Fibroblast of the conjunctiva (primary cell): ENCODE results near the gene HRAS.

Experiments used
- DNase-seq: peaks from one replicate; pipeline ENCODE4 v3.0.0-alpha.2; 2010; ENCODE audit warnings: low read depth

HRAS gene

DNA sequence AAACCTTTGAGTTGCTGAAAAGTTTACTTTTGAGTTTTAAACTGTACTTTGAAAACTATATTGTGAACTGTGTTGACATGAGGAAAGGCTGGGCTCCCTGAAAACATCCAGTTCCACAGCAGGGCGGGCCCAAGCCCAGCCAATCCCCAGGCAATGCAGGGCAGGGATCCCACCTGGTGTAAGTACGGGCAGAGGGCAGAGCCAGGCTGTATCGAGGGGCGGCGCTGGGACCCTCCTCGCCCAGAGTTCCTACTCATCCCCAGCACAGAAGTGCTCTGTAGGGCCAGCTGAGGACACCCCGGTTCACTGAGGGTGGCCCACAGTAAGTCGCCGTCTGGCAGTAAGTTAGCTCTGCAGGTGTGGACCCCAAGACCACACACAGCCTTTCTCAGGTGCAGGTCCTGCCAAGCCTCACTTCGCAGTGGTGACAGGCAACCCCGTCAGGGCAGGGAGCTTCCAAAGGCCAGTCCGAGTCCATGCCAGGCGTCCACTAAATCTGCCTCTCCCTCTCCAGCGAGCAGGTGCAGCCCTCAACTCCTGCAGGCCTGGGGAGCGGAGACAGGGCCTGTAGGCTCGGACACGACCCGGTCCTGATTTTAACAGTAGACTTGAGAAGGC, 31.7 kb upstream of the HRAS start:
- DNase-seq, result no peak

DNA sequence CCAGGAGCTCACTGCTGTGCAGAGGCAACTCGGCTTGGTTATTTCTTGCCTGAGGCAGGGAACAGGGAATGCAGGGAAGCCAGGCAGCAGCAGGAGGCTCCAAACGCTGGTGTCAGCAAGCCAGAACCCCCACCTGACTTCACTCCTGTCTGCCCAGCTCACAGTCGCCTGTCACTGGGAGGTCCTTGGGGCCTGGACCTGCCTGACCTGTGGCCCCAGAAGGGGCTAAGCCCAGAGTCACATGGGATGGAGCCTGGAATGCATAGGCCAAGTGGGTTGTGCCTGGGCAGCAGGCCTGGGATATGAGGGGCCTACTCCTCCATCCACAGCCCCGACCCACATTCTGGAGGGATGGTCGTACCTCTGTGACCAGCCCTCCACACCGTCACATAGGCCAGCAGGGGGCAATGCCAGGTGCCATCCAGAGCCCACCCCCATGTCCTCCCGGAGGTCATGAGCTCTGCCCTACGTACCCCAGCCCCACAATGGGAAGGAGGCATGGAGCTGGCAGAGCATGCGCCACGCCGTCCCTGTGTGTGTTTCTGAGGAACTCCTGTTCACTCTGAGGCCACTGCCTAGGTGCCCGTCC, 30.6 kb upstream of the HRAS start:
- DNase-seq, result no peak

DNA sequence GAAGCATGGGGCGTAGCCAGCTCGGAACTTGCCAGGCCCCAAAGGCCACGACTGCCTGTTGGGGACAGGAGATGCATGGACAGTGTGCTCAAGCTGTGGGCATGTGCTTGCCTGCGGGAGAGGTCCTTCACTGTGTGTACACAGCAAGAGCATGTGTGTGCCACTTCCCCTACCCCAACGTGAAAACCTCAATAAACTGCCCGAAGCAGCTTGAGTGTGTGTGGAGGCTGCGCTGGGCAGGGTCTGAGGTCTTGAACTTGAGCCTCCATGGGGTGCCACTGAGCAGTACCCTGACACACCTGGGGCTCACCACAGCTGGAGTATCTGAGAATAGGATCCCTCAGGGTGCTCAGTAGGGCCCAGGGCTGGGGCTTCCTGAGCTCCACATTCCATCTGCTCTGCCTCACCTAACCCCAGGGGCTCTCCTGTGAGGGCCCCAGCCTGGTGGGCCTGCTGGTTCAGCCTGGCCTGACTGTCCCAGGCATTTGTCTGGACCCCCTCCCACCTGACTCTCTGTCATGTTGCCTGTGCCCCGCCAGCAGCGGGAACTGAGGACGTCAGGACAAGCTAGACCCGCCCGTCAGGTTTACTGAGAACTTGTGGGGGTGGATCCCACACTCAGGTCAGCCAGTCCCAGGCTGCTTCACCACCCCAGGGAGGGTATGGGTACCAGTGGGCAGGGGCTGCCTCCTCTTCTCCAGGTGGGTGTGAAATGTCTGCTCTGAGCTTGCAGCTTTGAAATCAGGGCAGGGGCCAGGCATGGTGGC, 28.6 kb upstream of the HRAS start:
- no peak for DNase-seq

DNA sequence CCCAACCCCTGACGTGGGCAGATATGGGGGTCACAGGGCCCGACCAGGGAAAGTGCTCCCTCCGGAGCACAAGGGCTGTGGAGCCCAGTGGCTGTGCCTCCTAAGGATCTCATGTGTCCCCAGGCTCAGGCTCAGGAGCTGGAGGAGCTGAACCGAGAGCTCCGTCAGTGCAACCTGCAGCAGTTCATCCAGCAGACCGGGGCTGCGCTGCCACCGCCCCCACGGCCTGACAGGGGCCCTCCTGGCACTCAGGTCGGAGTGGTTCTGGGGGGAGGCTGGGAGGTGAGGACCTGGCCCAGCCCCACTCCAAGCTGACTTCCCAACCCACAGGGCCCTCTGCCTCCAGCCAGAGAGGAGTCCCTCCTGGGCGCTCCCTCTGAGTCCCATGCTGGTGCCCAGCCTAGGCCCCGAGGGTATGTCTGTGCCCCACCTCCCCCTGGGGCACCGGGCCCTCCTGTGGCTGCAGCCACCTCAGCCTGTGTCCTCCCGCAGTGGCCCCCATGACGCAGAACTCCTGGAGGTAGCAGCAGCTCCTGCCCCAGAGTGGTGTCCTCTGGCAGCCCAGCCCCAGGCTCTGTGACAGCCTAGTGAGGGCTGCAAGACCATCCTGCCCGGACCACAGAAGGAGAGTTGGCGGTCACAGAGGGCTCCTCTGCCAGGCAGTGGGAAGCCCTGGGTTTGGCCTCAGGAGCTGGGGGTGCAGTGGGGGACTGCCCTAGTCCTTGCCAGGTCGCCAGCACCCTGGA, 27.9 kb upstream of the HRAS start:
- no peak for DNase-seq

DNA sequence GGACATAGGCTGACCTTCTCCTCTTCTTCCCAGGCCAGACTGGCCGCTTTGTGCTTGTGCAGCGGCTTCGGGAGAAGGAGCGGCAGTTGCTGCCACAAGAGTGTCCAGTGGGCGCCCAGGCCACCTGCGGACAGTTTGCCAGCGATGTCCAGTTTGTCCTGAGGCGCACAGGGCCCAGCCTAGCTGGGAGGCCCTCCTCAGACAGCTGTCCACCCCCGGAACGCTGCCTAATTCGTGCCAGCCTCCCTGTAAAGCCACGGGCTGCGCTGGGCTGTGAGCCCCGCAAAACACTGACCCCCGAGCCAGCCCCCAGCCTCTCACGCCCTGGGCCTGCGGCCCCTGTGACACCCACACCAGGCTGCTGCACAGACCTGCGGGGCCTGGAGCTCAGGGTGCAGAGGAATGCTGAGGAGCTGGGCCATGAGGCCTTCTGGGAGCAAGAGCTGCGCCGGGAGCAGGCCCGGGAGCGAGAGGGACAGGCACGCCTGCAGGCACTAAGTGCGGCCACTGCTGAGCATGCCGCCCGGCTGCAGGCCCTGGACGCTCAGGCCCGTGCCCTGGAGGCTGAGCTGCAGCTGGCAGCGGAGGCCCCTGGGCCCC, 26.8 kb upstream of the HRAS start:
- DNase-seq, result no peak

DNA sequence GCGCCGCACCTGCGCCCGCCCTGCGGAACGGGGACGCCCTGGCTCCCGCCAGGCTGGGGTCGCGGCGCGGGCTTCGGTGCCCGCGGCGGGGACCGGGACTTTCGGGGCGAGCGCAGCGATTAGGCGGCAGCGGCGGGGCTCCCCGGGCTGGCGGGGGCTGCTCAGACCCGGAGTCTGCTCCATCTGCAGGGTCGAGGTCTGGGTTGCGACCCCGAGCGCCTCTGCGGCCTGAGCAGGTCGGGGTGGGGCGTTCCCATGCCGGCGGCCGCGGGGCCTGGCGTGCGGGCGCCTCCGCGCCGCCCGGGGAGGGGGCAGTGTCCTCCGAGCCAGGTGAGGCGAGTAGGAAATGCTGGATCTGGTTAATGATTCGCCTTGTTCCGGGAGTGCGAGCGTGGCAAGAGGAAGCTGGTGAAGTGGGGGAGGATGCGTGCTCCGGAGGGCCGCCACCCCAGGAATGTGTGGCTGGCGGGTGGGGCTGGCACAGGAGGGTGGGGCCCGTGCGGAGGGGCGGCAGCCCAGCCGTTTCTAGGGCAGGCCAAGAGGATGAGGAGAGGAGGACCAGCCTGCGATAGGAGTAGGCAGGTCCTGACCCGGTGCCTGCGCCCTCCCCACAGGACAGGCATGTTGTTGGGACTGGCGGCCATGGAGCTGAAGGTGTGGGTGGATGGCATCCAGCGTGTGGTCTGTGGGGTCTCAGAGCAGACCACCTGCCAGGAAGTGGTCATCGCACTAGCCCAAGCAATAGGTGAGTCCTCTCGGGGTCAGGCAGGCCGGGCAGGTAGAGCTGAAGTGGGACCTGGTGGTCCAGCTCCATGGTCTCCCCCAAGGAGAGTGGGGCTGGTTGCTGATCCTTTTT, 26.0 kb upstream of the HRAS start:
- DNase-seq, result no peak

DNA sequence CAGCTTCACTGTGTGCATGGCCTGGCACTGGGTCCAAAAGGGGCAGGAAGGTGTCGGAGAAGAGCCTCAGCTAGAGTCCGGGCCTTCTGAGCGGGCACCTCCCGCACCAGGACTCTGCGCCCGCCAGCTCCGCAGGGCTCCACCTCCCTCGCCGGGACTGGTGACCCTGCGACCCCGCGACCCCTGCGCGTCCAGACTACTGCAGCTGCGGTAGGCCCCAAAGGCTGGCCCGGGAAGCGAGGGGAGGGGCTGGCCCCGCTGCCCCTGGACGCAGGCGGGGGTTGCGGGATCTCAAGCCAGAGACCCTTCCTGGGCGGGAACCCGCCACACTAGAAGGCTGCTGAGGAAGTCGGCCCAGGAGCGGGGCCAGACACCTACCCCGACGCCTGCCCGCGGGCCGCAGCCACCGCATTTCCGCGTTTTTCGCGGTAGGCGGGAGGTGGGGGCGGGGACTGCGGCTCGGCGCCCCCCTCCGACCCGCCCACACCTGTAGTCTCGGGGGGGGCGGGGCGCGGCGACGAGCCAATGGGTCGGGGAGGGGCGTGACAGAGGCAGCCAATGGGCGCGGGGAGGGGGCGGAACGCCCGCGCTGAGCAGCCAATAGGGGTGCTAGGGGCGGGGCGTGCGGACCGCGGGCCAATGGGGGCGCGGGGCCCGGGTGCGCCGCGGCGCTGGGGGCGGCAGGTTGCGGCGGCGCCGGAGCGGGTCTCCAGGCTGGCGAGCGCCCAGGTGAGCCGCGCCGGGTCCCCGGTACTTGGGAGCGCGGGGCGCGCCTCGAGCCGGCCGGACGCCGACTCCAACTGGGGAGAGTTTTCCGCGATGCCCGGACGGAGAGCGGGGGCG, 25.1 kb upstream of the HRAS start, which contains the start of the genes LMNTD2 and RASSF7:
LMNTD2 (minus strand) TSS at position 434 of the 843 bp plus-strand sequence; CDS start at position 412, 22 bp downstream.
RASSF7 (plus strand) TSS at position 666 of the 843 bp plus-strand sequence. CDS start 799 bp downstream, outside the sequence.
- DNase-seq, result peak; percentile 41

DNA sequence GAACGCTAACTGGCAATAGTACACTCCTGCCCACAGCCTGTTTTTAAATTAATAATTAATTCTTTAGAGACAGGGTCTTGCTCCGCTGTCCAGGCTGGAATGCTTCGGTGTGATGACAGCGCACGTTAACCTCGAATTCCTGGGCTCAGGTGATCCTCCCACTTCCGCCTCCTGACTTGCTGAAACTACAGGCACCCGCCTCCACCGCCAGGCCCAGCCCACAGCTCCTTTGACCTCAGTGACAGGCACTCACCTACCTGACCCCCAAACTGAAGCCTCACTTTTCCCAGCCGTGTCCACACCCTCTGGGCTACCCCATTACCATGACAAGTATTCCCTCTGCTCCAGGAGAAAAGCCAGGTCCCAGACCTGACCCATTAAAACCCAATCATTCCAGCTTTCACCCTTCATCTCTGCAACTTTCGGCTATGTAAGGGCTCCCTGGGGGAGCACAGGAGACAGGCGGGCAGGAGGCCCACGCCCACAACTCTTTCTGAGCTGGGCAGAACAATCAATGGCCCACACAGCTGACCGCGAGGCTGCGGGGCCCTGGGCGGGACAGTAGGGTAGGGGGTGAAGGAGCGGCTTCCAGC, 24.4 kb upstream of the HRAS start:
- no peak for DNase-seq

DNA sequence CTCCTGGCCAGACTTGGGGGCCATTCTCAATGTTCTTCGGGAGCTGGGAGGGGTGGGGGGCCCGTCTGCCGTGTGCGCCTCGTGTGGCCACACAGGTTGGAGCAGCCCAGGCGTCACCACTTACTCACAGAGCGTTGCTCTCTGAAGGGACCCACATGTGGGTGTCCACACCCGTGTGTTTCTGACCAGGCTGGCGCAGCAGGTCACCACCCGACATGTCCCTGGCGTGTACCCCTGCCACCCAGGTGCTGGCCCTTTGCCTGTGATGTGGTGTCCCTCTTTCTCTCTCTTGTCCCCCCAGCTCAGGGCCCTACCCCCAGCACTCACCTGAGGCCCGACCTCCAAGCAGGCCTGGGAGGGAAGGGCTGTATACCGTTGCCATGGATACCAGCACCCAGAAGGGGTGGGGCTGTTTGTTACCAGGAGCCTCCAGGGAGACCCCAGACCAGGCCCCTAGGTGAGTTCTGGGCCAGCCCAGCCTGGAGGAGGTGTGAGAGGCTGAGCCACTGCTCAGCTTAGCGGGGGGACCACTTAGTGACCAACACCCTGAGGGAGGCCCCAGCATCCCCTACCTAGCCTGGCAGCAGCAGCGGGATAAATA, 23.7 kb upstream of the HRAS start:
- no peak for DNase-seq

DNA sequence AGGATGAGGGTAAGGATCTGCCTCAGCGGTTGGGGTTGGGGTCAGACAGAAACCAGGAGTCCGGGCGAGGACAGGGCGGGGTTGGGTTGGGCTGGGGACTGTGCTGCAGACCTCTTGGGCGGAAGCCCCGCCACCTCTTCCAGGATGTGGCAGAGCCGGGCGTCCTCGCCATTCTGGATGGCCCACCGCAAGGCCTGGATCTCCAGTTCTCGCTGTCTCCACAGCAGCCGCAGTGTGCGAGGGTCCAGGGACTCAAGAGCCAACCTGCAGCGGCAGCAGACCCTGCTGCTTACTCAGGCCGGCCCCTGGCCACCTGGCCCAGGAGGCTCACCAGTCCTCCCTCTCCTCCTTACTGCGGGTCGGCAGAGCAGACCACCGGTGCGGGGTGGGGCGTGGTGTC, 23.1 kb upstream of the HRAS start:
- no peak for DNase-seq

DNA sequence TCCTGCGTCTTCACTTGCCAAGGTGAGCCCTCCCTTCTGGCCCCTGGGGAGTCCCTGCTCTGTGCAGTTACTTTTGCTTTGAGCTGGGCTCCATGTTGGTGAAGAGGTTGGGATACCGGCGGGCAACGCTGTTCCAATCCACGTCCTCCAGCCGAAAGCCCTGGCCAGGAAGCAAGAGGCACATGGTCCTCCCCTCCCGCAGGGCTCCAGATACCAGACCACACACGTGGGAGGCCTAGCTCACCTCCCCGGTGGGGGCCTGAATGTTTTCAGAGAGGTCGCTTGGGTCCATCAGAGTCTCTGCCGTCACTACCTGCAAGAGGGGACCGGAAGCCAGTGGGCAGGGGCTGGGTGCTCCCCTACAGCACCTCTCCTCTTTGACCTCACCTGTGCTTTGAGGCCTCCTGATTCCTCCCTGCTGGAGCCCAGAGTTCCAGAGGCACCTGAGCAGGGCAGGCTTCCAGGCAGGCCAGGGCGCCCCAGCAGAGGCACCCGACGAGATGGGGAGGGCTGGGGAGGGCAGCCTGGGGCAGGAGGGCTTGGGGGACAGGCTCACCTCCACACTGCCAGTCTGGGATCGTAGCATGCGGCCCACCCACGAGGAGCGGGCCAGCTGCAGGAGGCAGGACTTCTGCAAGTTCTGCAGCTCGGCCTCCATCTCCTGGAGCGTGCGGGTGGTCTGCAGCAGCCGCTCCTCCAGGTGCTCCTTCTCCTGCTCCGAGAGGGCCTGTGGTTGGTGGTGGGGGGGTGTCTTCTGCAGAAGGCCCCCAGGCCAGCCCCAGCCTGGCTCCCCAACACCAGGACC, 22.2 kb upstream of the HRAS start:
- DNase-seq, result no peak

DNA sequence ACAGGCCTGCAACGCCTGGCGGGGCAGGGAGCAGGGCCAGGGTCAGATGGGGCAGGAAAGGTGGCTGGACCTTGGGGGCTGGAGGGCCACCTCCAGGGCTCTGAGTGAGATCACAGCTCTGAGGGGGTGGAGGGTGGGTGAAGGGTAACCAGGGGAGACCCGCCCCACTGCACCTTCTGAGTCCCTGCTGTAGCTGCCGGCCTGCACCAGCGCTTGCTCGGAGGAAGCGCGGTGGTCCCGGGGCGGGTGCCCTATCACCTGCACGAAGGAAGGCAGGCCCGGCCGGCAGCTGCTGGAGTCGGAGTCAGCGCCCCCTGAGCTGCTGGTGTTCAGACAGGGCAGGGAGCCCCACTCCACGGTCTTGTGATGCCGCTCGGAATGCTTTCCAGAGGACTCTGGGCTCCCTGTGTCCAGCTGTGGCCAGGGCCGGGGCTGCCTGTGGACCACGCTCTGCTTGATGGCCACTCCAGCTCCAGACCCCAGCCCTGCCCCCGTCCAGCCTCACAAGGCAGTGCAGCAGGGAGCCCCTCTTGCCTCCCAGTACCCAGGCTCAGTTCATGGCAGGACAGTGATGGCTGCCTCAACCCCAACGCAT, 21.4 kb upstream of the HRAS start:
- DNase-seq, result no peak

DNA sequence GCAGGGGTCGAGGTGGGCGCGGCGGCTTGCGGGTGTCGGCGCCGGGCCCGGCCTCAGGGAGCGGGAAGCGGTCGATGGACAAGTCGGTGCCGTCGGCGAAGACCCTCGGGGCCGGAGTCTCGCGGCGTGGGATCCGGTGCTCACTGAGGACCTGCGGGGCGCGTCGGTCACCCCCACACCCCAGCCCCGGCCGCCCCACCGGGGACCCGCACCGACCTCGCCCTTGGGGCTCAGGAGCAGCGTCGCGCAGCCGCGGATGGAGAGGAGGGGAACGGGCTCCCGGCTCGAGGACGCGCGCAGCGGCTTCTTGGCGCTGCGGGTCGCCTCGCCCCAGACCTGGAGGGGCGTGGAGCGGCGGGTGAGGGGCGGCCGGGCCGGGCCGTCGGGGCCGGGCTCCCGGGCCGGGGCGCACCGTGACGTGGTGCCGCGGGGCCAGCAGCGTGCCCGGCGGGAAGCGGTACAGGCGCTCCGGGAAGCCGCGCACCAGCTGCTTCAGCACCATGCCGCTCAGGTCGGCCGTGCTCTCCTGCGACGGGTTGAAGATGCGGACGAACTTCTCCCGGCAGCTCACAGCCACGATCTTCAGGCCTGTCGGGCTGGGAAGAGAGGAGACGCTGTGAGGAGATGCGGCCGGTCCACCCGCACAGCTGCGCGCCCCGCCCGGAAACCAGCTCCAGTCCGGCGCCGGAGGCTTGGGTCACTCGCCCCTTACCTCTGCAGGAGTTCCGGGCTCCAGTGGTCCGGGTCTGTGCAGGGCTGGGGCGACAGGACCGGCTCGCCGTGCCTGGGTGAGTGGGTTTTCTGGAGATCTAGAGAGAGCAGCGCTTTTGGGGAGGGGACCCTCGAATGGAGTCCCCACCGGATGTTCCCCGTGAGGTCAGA, 20.6 kb upstream of the HRAS start:
- DNase-seq, result no peak

DNA sequence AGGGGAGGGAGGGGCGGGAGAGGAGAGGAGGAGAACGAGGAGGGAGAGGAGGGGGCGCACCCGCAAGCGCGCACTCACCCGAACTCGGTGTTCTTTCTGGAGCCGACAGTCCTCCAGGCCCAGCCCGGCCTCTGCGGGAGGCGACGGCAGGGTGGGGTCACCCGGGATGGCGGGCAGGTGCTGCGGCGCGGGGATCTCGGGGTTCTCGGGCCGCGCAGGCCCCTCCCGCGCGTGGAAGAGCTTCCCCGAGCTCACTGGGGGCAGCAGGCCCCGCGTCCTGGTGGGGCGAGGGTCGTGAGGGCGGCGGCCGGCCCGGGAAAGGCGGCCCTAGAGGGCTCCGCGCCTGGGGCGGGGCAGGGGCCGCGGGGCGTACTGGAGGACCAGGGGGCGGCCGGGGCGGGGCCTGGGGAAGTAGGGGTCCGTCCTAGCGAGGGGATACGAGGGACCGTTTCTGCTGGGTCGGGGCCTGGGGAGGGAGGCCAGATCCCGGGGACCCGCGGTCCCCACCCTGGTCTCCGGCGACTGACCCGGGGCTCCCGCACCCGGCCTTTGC, 19.9 kb upstream of the HRAS start:
- DNase-seq, result no peak

DNA sequence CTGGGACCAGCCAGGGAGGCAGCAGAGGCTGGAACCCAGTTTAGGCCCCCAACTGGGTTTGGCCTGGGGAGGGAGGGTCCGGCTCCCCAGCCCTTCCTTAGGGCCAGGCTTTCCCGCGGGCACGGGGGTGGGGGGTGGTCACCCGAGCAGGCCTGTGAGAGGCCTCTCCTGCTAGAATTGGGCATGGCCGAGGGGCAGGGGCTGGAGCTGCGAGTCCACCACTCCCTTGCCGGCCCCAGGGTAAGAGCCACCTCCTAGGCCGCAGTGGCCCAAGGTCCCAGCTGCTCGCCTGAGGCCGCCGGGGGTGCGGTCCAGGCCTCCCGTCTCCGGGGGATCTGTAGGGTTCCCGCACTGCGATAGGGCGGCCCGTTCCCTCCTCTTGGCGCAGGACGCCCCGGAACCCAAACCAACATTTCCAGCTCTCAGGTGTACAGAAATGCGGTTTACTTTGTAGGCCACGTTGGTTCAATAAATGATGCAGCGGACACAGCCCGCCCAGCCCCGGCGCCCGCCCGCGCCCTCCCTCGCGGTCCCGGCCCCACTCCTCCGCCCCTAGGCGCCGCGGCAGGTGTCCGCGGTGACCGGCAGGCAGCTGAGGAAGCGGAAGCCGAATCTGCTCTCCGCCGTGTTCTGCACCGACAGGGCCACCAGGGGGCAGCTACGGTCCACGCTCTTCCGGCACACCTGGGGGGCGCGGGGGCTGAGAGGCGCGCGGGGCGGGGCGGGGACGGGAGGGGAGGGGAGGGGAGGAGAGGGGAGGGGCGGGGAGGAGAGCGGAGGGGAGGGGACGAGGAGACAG, 19.3 kb upstream of the HRAS start:
- no peak for DNase-seq

DNA sequence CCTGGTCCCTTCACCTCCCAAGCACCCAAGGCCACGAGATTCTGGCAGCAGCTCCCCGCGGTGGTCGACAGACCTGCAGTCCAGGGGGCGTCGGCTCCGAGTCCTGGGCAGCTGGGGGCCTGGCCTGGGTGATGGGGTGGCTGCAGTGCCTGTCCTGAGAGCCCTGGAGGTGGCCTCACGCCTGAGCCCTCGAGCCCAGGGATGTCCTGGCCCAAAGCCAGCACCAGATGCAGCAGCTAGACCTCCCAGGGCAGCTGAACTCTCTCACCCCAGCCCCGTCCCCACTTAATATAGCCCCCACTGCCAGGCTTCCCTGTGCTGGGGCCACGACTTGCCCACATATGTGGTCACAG, 18.6 kb upstream of the HRAS start:
- DNase-seq, result no peak
